ENCODE measurements around the gene UGT1A9.

The UGT1A9 gene

GRCh38 chr2:233702238-233702637 lies 30.5 kb downstream of the UGT1A9 start:
- TF ChIP-seq Cebpa-rat (IDR thresholded peaks at IDR 0.05), result no peak
- peaks cover 0 to 7% (median 0%) of the 10 kb centered on the region in 10 experiments; a peak in 3 of 20 replicates for H3K4me1 ChIP-seq
- no peaks in the 10 kb centered on the region for H3K27me3 ChIP-seq
- H3K4me3 ChIP-seq, result no peak overlapping the region
- no peak overlapping the region for H3K4me2 ChIP-seq
- H3K27ac ChIP-seq, result no peak overlapping the region
- H3K36me3 ChIP-seq, result no peaks in the 10 kb centered on the region
- H3K9ac ChIP-seq, result no peak overlapping the region
- H3K9me3 ChIP-seq (replicated peaks in 1 of 11), result peaks cover 0 to 6% (median 4%) of the 10 kb centered on the region in 11 experiments; a peak in 7 of 22 replicates
- no peaks in the 10 kb centered on the region for H4K20me1 ChIP-seq

GRCh38 chr2:233705911-233706506 lies 34.3 kb downstream of the UGT1A9 start:
- H3K4me2 ChIP-seq, result no peak overlapping the region
- H3K27ac ChIP-seq, result no peak overlapping the region
- no peaks in the 10 kb centered on the region for H3K4me1 ChIP-seq
- H3K9me3 ChIP-seq (replicated peaks in 1 of 11), result peaks cover 0 to 6% (median 4%) of the 10 kb centered on the region in 11 experiments; a peak in 7 of 22 replicates
- no peak for TF ChIP-seq Cebpa-rat (IDR thresholded peaks at IDR 0.05)
- no peaks in the 10 kb centered on the region for H3K36me3 ChIP-seq
- H3K4me3 ChIP-seq, result no peak overlapping the region
- H3K27me3 ChIP-seq, result no peaks in the 10 kb centered on the region
- H3K9ac ChIP-seq, result no peak overlapping the region
- H4K20me1 ChIP-seq, result no peaks in the 10 kb centered on the region

- no peak overlapping the region for H3K27ac ChIP-seq
- H3K27me3 ChIP-seq, result no peaks in the 10 kb centered on the region
- no peaks in the 10 kb centered on the region for H3K36me3 ChIP-seq
- H4K20me1 ChIP-seq, result no peaks in the 10 kb centered on the region
- H3K9me3 ChIP-seq (replicated peaks in 1 of 11), result peaks cover 0 to 6% (median 4%) of the 10 kb centered on the region in 11 experiments; a peak in 7 of 22 replicates
- no peak for TF ChIP-seq Cebpa-rat (IDR thresholded peaks at IDR 0.05)
- no peak overlapping the region for H3K9ac ChIP-seq
- no peaks in the 10 kb centered on the region for H3K4me1 ChIP-seq
- H3K4me3 ChIP-seq, result no peak overlapping the region
- no peak overlapping the region for H3K4me2 ChIP-seq
Observed at GRCh38 chr2:233706720-233707119, 35.0 kb downstream of the UGT1A9 start.

- Histone ChIP-seq H3K9ac (no peak overlapping the region), H4K20me1 (no peaks in the 10 kb centered on the region), H3K9me3 (replicated peaks in 1 of 11) (peaks cover 0 to 6% (median 4%) of the 10 kb centered on the region in 11 experiments; a peak in 7 of 22 replicates), H3K4me2 (no peak overlapping the region), H3K27ac (no peak overlapping the region), H3K4me1 (no peaks in the 10 kb centered on the region), H3K36me3 (no peaks in the 10 kb centered on the region), H3K27me3 (no peaks in the 10 kb centered on the region), H3K4me3 (no peak overlapping the region)
- no peak for TF ChIP-seq Cebpa-rat (IDR thresholded peaks at IDR 0.05)
Observed at GRCh38 chr2:233707940-233708644, 36.4 kb downstream of the UGT1A9 start.

- no peak for TF ChIP-seq Cebpa-rat (IDR thresholded peaks at IDR 0.05)
- H3K4me2 ChIP-seq, result no peak overlapping the region
- H3K4me1 ChIP-seq, result no peaks in the 10 kb centered on the region
- H3K27me3 ChIP-seq, result no peaks in the 10 kb centered on the region
- H3K9me3 ChIP-seq (replicated peaks in 1 of 11), result peaks cover 0 to 3% (median 1%) of the 10 kb centered on the region in 11 experiments; a peak in 7 of 22 replicates
- no peaks in the 10 kb centered on the region for H3K36me3 ChIP-seq
- no peak overlapping the region for H3K9ac ChIP-seq
- H3K4me3 ChIP-seq, result no peak overlapping the region
- no peaks in the 10 kb centered on the region for H4K20me1 ChIP-seq
- H3K27ac ChIP-seq, result no peak overlapping the region
Observed at GRCh38 chr2:233708942-233709341, 37.2 kb downstream of the UGT1A9 start.

GRCh38 chr2:233711312-233712008 lies 39.8 kb downstream of the UGT1A9 start:
- Histone ChIP-seq H3K4me1 (no peaks in the 10 kb centered on the region), H3K27me3 (no peaks in the 10 kb centered on the region), H3K27ac (no peak overlapping the region), H3K9me3 (replicated peaks in 1 of 11) (no peaks in the 10 kb centered on the region), H3K4me3 (no peak overlapping the region), H3K36me3 (no peaks in the 10 kb centered on the region), H3K4me2 (no peak overlapping the region), H3K9ac (no peak overlapping the region), H4K20me1 (no peaks in the 10 kb centered on the region)
- no peak for TF ChIP-seq Cebpa-rat (IDR thresholded peaks at IDR 0.05)

- TF ChIP-seq Cebpa-rat (IDR thresholded peaks at IDR 0.05), result no peak
- no peaks in the 10 kb centered on the region for H3K4me1 ChIP-seq
- H3K36me3 ChIP-seq, result no peaks in the 10 kb centered on the region
- H4K20me1 ChIP-seq, result no peaks in the 10 kb centered on the region
- no peak within 1 kb of the TSS for H3K27ac ChIP-seq
- no peaks in the 10 kb centered on the region for H3K27me3 ChIP-seq
- no peak within 1 kb of the TSS for H3K4me2 ChIP-seq
- no peaks in the 10 kb centered on the region for H3K9me3 ChIP-seq (replicated peaks in 1 of 11)
- H3K4me3 ChIP-seq, result no peak within 1 kb of the TSS
- H3K9ac ChIP-seq, result no peak within 1 kb of the TSS
Observed at GRCh38 chr2:233712611-233713261, 41.0 kb downstream of the UGT1A9 start, which contains the start of gene UGT1A5. TSS of gene UGT1A5 (plus strand) at chr2:233712907. CDS start at chr2:233712992, 85 bp downstream.

- no peaks in the 10 kb centered on the region for H3K36me3 ChIP-seq
- TF ChIP-seq Cebpa-rat (IDR thresholded peaks at IDR 0.05), result no peak
- H3K27ac ChIP-seq, result no peak overlapping the region
- no peak overlapping the region for H3K4me3 ChIP-seq
- H3K9ac ChIP-seq, result no peak overlapping the region
- H3K4me1 ChIP-seq, result no peaks in the 10 kb centered on the region
- no peaks in the 10 kb centered on the region for H4K20me1 ChIP-seq
- H3K9me3 ChIP-seq (replicated peaks in 1 of 11), result no peaks in the 10 kb centered on the region
- H3K4me2 ChIP-seq, result no peak overlapping the region
- no peaks in the 10 kb centered on the region for H3K27me3 ChIP-seq
Observed at GRCh38 chr2:233713262-233713615, 41.5 kb downstream of the UGT1A9 start.

- Histone ChIP-seq H4K20me1 (no peaks in the 10 kb centered on the region), H3K4me2 (no peak overlapping the region), H3K4me1 (no peaks in the 10 kb centered on the region), H3K36me3 (no peaks in the 10 kb centered on the region), H3K4me3 (no peak overlapping the region), H3K27me3 (no peaks in the 10 kb centered on the region), H3K9me3 (replicated peaks in 1 of 11) (no peaks in the 10 kb centered on the region), H3K9ac (no peak overlapping the region), H3K27ac (no peak overlapping the region)
- TF ChIP-seq Cebpa-rat (IDR thresholded peaks at IDR 0.05), result no peak
Observed at GRCh38 chr2:233714121-233714520, 42.4 kb downstream of the UGT1A9 start.

All from BLaER1 treated with 17β-estradiol and CSF1 and Interleukin-3, amounts not matched to agents 10 nM and 100 nM (cell line).